KMS-11 (cell line): ENCODE data around the gene PGBD5.

ENCODE experiments used
- H2AFZ ChIP-seq: fragments of 200-600 bp; sonication (generic); 2 replicates; pipeline ENCODE4 v1.6.1; 2016; ENCODE audit warnings: antibody characterized with exemption, mixed run types, low read depth
- H3K27ac ChIP-seq: fragments of 200-600 bp; sonication (generic); 2 replicates; pipeline ENCODE4 v1.6.1; 2016; ENCODE audit warnings: mild to moderate bottlenecking, mixed run types
- H3K27me3 ChIP-seq: fragments of 200-600 bp; sonication (generic); 2 replicates; pipeline ENCODE4 v1.6.1; 2017; ENCODE audit warnings: mild to moderate bottlenecking, low read depth, mixed run types, moderate library complexity; ENCODE audit not compliant: insufficient read depth
- H3K36me3 ChIP-seq: fragments of 200-600 bp; sonication (generic); 2 replicates; pipeline ENCODE4 v1.6.1; 2017; ENCODE audit warnings: mild to moderate bottlenecking, mixed run types; ENCODE audit not compliant: insufficient read depth
- H3K4me1 ChIP-seq: fragments of 200-600 bp; sonication (generic); 2 replicates; pipeline ENCODE4 v1.6.1; 2016; ENCODE audit warnings: mild to moderate bottlenecking, low read depth, mixed run types; ENCODE audit not compliant: poor library complexity, severe bottlenecking
- H3K4me2 ChIP-seq: fragments of 200-600 bp; sonication (generic); 2 replicates; pipeline ENCODE4 v1.7.0; 2016; ENCODE audit warnings: mild to moderate bottlenecking, mixed run types
- H3K4me3 ChIP-seq: fragments of 200-600 bp; sonication (generic); IDR thresholded peaks from 2 replicates; pipeline ENCODE4 v1.6.1; 2017; ENCODE audit warnings: low read depth, low read length, mixed read lengths; ENCODE audit not compliant: insufficient read depth
- H3K79me2 ChIP-seq: fragments of 200-600 bp; sonication (generic); 2 replicates; pipeline ENCODE4 v1.6.1; 2016; ENCODE audit warnings: low read depth, mixed run types; ENCODE audit not compliant: insufficient read depth
- H3K9ac ChIP-seq: fragments of 200-600 bp; sonication (generic); 2 replicates; pipeline ENCODE4 v1.6.1; 2016; ENCODE audit warnings: mild to moderate bottlenecking, mixed run types
- H4K20me1 ChIP-seq: fragments of 200-600 bp; sonication (generic); 2 replicates; pipeline ENCODE4 v1.6.1; 2016; ENCODE audit warnings: mild to moderate bottlenecking, mixed run types; ENCODE audit not compliant: insufficient read depth
- TF ChIP-seq, protein P1 (sequence below): fragments of 200-600 bp; sonication (generic); conservative IDR thresholded peaks from 2 replicates; pipeline ENCODE4 v1.6.1; 2017; ENCODE audit warnings: low read depth, mild to moderate bottlenecking, antibody characterized with exemption, low read length, moderate library complexity, mixed read lengths

The PGBD5 gene

DNA sequence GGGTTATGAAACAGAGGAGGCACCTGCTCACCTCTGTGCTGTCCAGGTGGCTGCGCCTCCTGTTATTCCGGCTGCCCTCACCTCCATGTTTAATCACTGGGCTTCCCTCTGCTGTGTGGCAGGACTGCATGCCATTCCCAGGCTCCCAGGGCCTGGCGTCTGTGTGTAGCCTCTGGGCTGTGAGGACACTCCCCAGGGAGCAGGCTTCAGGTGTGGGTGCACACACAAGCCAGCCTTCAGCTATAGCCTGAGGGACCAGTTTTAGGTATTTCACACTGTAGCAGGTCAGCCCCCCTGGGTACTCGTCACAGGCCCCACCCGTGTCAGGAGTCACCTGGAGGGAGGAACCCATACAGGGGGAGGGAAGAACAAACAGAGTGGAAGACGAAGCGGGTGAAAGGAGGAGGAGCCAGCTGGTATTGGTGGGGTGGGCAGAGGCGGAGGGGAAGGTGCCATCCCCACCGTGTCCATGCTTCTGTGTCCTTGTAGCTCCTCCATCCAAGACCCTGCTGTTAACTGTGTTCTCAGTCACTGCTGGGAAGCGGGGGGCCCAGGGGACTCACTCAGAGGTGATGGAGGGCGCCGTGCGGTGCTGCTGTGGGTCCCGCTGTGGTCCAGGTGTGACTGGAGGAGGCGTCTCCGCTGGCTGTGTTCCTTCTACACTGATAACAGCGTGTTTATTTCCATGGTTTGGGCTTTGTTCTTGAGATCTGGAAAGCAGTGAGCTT lies 158.6 kb downstream of the PGBD5 start:
- Histone ChIP-seq H3K27ac (no peak overlapping the region), H3K27me3 (no peaks in the 10 kb centered on the region), H3K4me3 (no peak overlapping the region), H4K20me1 (no peaks in the 10 kb centered on the region), H3K9ac (no peak overlapping the region), H3K36me3 (no peaks in the 10 kb centered on the region), H3K79me2 (no peaks in the 10 kb centered on the region), H2AFZ (no peak overlapping the region), H3K4me2 (no peak overlapping the region), H3K4me1 (no peaks in the 10 kb centered on the region)
- TF ChIP-seq, protein P1, sequence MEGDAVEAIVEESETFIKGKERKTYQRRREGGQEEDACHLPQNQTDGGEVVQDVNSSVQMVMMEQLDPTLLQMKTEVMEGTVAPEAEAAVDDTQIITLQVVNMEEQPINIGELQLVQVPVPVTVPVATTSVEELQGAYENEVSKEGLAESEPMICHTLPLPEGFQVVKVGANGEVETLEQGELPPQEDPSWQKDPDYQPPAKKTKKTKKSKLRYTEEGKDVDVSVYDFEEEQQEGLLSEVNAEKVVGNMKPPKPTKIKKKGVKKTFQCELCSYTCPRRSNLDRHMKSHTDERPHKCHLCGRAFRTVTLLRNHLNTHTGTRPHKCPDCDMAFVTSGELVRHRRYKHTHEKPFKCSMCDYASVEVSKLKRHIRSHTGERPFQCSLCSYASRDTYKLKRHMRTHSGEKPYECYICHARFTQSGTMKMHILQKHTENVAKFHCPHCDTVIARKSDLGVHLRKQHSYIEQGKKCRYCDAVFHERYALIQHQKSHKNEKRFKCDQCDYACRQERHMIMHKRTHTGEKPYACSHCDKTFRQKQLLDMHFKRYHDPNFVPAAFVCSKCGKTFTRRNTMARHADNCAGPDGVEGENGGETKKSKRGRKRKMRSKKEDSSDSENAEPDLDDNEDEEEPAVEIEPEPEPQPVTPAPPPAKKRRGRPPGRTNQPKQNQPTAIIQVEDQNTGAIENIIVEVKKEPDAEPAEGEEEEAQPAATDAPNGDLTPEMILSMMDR = no peak

DNA sequence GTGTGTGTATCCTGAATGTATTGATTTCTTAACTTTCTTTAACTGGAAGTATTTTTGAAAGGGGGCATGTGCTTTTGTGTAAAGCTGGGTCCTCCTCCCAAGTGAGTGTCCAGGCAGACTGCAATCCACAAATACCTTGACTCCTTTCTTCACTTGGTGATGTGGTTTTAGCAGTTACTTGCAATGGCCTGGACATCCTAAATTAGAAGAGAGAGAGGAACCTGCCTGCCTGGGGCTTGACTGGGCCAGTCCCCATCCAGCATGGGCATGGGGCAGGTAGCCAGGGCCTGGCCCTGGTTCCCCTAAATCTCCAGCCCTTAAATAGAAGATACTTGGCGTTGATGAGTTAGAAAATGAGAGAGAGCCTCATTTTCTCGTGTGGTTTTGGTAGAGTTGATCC lies 159.7 kb downstream of the PGBD5 start:
- Histone ChIP-seq H3K79me2 (no peaks in the 10 kb centered on the region), H3K9ac (no peak overlapping the region), H3K27me3 (no peaks in the 10 kb centered on the region), H3K4me3 (no peak overlapping the region), H3K36me3 (no peaks in the 10 kb centered on the region), H2AFZ (no peak overlapping the region), H3K4me1 (no peaks in the 10 kb centered on the region), H4K20me1 (no peaks in the 10 kb centered on the region), H3K27ac (no peak overlapping the region), H3K4me2 (no peak overlapping the region)
- TF ChIP-seq, protein P1 = no peak

DNA sequence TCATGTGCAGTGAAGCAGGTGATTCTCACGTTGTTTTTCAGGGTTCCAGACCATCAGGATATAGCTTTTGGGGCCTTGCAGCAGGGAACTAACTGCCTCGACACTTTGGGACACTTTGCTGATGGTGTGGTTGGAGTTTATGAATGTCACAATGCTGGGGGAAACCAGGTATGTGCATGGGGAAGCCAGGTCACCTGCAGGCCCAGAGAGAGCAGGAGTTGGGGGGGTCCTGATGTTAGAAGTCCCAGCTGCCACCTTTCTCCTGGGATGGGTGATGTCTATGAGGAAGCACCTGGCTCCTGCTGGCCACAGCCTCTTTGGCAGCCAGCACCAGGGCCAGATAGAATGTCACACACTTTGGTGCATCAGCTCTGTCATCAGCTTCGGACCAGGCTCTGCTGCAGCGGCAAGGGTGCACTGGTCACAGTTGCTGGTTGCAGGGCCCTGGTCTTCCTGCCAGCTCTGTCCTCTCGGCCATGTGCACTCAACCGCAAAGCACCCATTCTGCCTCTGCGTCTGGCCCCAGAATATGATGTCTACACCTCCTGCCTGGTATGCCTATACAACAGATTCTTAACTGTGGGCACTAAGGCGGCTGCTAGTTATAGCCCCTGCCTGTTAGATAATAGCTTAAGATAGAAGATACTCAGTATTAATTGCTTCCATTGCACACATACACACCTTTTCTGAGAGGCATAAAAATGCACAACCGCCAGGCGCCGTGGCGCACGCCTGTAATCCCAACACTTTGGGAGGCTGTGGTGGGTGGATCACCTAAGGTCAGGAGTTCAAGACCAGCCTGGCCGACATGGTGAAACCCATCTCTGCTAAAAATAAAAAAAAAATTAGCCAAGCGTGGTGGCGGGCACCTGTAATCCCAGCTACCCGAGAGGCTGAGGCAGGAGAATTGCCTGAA lies 160.7 kb downstream of the PGBD5 start:
- H3K9ac ChIP-seq = no peak overlapping the region
- H2AFZ ChIP-seq = no peak overlapping the region
- no peak overlapping the region for H3K4me3 ChIP-seq
- no peak overlapping the region for H3K4me2 ChIP-seq
- H3K27ac ChIP-seq = no peak overlapping the region
- no peaks in the 10 kb centered on the region for H3K27me3 ChIP-seq
- H3K4me1 ChIP-seq = no peaks in the 10 kb centered on the region
- TF ChIP-seq, protein P1 = no peak
- H4K20me1 ChIP-seq = no peaks in the 10 kb centered on the region
- H3K36me3 ChIP-seq = no peaks in the 10 kb centered on the region
- H3K79me2 ChIP-seq = no peaks in the 10 kb centered on the region
